IMR-90 (cell line): ENCODE data around the gene TNNI2. TPM values are rescaled to one million over a fixed set of nuclear protein-coding genes. Genes with fewer than 3 reads are reported as not detected.

Experiments
- ATAC-seq: fragments of 200-7000 bp; cut with Tn5 transposase; 2 replicates; pipeline ENCODE4 v1.9.1; 2020; ENCODE audit warnings: low read depth, mild to moderate bottlenecking, moderate library complexity
- BruUV-seq: library from RNA; stranded (reverse); fragments of 400-500 nt; replicated peaks from 2 replicates; lab custom pipeline; 2021; lab: Mats Ljungman, UMichigan
- CTCF ChIA-PET: fragments of 300-600 bp; formaldehyde crosslinking; extraction: SDS; loops from one replicate; lab custom pipeline; 2021; ENCODE audit warnings: antibody characterized with exemption; lab: Yijun Ruan, JAX
- POLR2A ChIA-PET: fragments of 300-600 bp; sonication (Branson Sonifier 250); formaldehyde crosslinking; loops from one replicate; lab custom pipeline; 2022; ENCODE audit warnings: antibody characterized with exemption; ENCODE audit not compliant: unreplicated experiment; lab: Charles Lee
- DNase-seq: peaks from one replicate; pipeline ENCODE4 v3.0.0; 2013
- H2AFZ ChIP-seq: replicated peaks from 2 replicates; pipeline ENCODE3; 2013; ENCODE audit warnings: low read length, mild to moderate bottlenecking; ENCODE audit not compliant: poor library complexity
- H2AK5ac ChIP-seq: 2 replicates; pipeline ENCODE4 v1.6.1; 2013; ENCODE audit warnings: low read depth, low read length, inconsistent platforms
- H2AK9ac ChIP-seq: replicated peaks from 2 replicates; pipeline ENCODE3; 2013; ENCODE audit warnings: mild to moderate bottlenecking, low read depth, low read length, moderate library complexity; ENCODE audit not compliant: poor library complexity
- H2BK120ac ChIP-seq: 2 replicates; pipeline ENCODE4 v1.6.1; 2013; ENCODE audit warnings: low read depth, low read length, inconsistent platforms
- H2BK15ac ChIP-seq: 3 replicates; pipeline ENCODE4 v1.6.1; 2013; ENCODE audit warnings: low read depth, low read length, inconsistent platforms
- H2BK20ac ChIP-seq: 2 replicates; pipeline ENCODE4 v1.6.1; 2013; ENCODE audit warnings: low read depth, mild to moderate bottlenecking, inconsistent platforms, low read length, moderate library complexity
- H2BK5ac ChIP-seq: 2 replicates; pipeline ENCODE4 v1.6.1; 2013; ENCODE audit warnings: mild to moderate bottlenecking, low read depth, low read length, inconsistent platforms; ENCODE audit not compliant: poor library complexity, severe bottlenecking
- H3K14ac ChIP-seq: replicated peaks from 2 replicates; pipeline ENCODE4 v1.6.1; 2013; ENCODE audit warnings: low read depth, low read length, inconsistent platforms
- H3K18ac ChIP-seq: 2 replicates; pipeline ENCODE4 v1.6.1; 2013; ENCODE audit warnings: low read depth, low read length, control low read depth
- H3K23ac ChIP-seq: 2 replicates; pipeline ENCODE4 v1.6.1; 2013; ENCODE audit warnings: low read depth, low read length, inconsistent platforms
- H3K27ac ChIP-seq: 2 replicates; pipeline ENCODE4 v1.5.1; 2013; ENCODE audit warnings: mild to moderate bottlenecking, control low read depth, low read length; ENCODE audit not compliant: insufficient read depth
- H3K27me3 ChIP-seq: 2 replicates; pipeline ENCODE4 v1.6.1; 2013; ENCODE audit warnings: low read length; ENCODE audit not compliant: control insufficient read depth, insufficient read depth
- H3K36me3 ChIP-seq: 2 replicates; pipeline ENCODE4 v1.6.1; 2013; ENCODE audit warnings: low read length, mixed read lengths; ENCODE audit not compliant: control insufficient read depth, insufficient read depth
- H3K4ac ChIP-seq: 2 replicates; pipeline ENCODE4 v1.6.1; 2013; ENCODE audit warnings: low read depth, low read length, inconsistent platforms
- H3K4me1 ChIP-seq: 2 replicates; pipeline ENCODE4 v1.6.1; 2013; ENCODE audit warnings: low read length, mixed read lengths; ENCODE audit not compliant: control insufficient read depth, insufficient read depth
- H3K4me2 ChIP-seq: 2 replicates; pipeline ENCODE4 v1.6.1; 2013; ENCODE audit warnings: low read depth, mild to moderate bottlenecking, control low read depth, low read length, moderate library complexity
- H3K4me3 ChIP-seq: 2 replicates; pipeline ENCODE4 v1.5.1; 2013; ENCODE audit warnings: low read depth, mild to moderate bottlenecking, control low read depth, low read length, moderate library complexity; ENCODE audit not compliant: insufficient read depth
- H3K56ac ChIP-seq: 2 replicates; pipeline ENCODE4 v1.6.1; 2013; ENCODE audit warnings: low read length, inconsistent platforms; ENCODE audit not compliant: insufficient read depth; ENCODE audit errors: extremely low read depth
- H3K79me1 ChIP-seq, 2 experiments: 2 replicates each; pipeline ENCODE4 v1.6.1; 2013; ENCODE audit warnings: low read length in 2 of 2, inconsistent platforms in 1 of 2, low read depth in 1 of 2
- H3K9ac ChIP-seq: 2 replicates; pipeline ENCODE4 v1.6.1; 2013; ENCODE audit warnings: low read depth, low read length, control low read depth
- H3K9me1 ChIP-seq: 2 replicates; pipeline ENCODE4 v1.6.1; 2013; ENCODE audit warnings: low read length, inconsistent platforms; ENCODE audit not compliant: insufficient read depth
- H3K9me3 ChIP-seq: 2 replicates; pipeline ENCODE4 v1.6.1; 2013; ENCODE audit warnings: low read length; ENCODE audit not compliant: control insufficient read depth, insufficient read depth
- H4K20me1 ChIP-seq: 2 replicates; pipeline ENCODE4 v1.6.1; 2013; ENCODE audit warnings: low read length, inconsistent platforms; ENCODE audit not compliant: insufficient read depth
- H4K5ac ChIP-seq: 2 replicates; pipeline ENCODE4 v1.6.1; 2013; ENCODE audit warnings: mild to moderate bottlenecking, low read depth, low read length, control low read depth
- H4K8ac ChIP-seq, 2 experiments: 2 replicates each; pipeline ENCODE4 v1.6.1; 2013; ENCODE audit warnings: low read depth in 2 of 2, low read length in 2 of 2, control low read depth in 1 of 2, inconsistent platforms in 1 of 2
- H4K91ac ChIP-seq: 2 replicates; pipeline ENCODE4 v1.6.1; 2013; ENCODE audit warnings: low read depth, low read length, inconsistent platforms; ENCODE audit not compliant: insufficient read depth
- MXI1 ChIP-seq: IDR thresholded peaks from 2 replicates; pipeline ENCODE4 v1.6.1; 2012; ENCODE audit warnings: low read depth, mild to moderate bottlenecking, low read length, moderate library complexity, borderline replicate concordance
- WGBS, 2 experiments: methylation state at CpG; one replicate each; pipeline versions ENCODE4 v1.1.5 to v1.1.7; 2013; ENCODE audit warnings: missing lambda C conversion rate in 2 of 2; ENCODE audit not compliant: insufficient read length in 1 of 2; ENCODE audit errors: extremely low coverage in 2 of 2; 5-methylcytosine and 5-hydroxymethylcytosine counted together
- dilution Hi-C: fragments of 300-500 bp; cut with HindIII; formaldehyde crosslinking; loops from one replicate; pipeline ENCODE4 v1.14.3; 2018; ENCODE audit warnings: low sequenced_read_pairs; ENCODE audit not compliant: unreplicated experiment
- in situ Hi-C: fragments of 300-500 bp; cut with MboI; formaldehyde crosslinking; loops from 3 replicates; pipeline ENCODE4 v1.14.3; 2019; ENCODE audit warnings: low sequenced_read_pairs, inconsistent platforms, mixed read lengths
- intact Hi-C: fragments of 100-400 bp; cut with micrococcal nuclease; formaldehyde crosslinking; loops from 2 replicates; pipeline ENCODE4 v1.10.0; 2022
- polyA plus RNA-seq, 3 experiments: library from polyadenylated mRNA; depleted of rRNA; stranded (reverse); fragments of >200 nt; gene quantifications; 2 replicates each; pipeline ENCODE4 v1.2.3, GENCODE V29; 2012; ENCODE audit warnings: low replicate concordance in 1 of 3
- total RNA-seq: library from RNA; depleted of rRNA; stranded (reverse); fragments of >200 nt; gene quantifications from 2 replicates; pipeline ENCODE4 v1.2.3, GENCODE V29; 2012
- TF ChIP-seq, protein P1 (sequence below): conservative IDR thresholded peaks from 2 replicates; pipeline ENCODE4 v1.5.1; 2012; ENCODE audit warnings: mild to moderate bottlenecking, low read depth, low read length, improper control_type of control experiment

Gene TNNI2
- total and polyA plus RNA-seq, 2 of the 4 experiments (the other 2 are of a cell fraction), result not detected

DNA sequence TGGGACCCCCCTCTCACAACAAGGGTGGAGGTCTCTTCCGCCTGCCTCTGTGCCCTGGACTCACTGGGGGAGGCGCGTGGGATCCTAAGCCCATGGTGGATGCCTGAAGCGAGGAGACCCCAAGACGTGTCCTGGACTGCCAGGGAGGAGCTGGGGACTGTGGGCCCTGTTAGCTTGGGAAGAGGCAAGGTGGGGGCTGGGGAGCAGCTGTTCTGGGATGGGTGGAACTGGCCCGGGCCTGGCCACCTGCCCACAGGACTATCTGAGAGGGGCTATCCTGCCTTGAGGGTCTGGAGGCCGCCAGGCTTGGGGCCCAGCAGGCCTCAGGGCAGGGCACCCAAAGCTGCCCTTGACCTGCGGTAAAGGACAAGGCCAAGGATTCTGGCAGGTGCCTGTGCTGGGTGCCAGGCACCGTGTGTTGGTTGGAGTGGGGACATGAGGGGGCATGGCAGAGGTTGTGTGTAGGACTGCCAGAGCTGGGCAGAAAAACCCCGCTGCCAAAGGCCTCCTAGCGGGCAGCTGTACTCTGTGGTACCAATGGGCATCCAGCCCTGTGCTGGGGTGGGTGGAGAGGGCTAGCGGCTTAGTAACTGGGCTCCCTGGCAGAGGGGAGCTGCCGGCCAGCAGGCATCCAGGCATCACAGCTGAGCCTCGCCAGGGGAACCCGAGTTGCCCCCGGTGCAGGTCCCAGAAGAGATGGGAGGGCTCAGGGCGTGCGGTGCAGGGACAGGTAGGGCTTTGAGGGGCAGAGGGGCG, 14.8 kb downstream of the TNNI2 start:
- H2BK15ac ChIP-seq, result no peak overlapping the region
- H3K18ac ChIP-seq, result no peak overlapping the region
- in situ Hi-C loops (no loop called here), dilution Hi-C loops (no loop called here), intact Hi-C loops (no loop called here)
- no peak overlapping the region for H3K14ac ChIP-seq
- H3K4ac ChIP-seq, result no peak overlapping the region
- no peak for ATAC-seq
- POLR2A ChIA-PET, result no interaction called here
- no peak overlapping the region for H2AFZ ChIP-seq
- no peak overlapping the region for H2AK9ac ChIP-seq
- BruUV-seq, result no TSS peak
- no peak overlapping the region for H3K27ac ChIP-seq
- CTCF ChIA-PET, result no interaction called here
- no peaks in the 10 kb centered on the region for H3K79me1 ChIP-seq
- H4K91ac ChIP-seq, result no peak overlapping the region
- H3K9ac ChIP-seq, result no peak overlapping the region
- H3K56ac ChIP-seq, result no peak overlapping the region
- no peak overlapping the region for H2BK120ac ChIP-seq
- WGBS, 2 experiments, result 60% methylated on average over 8 of the region's 19 CpGs; no CpG with 5 or more reads in 1 of the 2 experiments
- H3K23ac ChIP-seq, result no peak overlapping the region
- no peak overlapping the region for H2AK5ac ChIP-seq
- H3K4me3 ChIP-seq, result no peak overlapping the region
- no peaks in the 10 kb centered on the region for H4K20me1 ChIP-seq
- no peaks in the 10 kb centered on the region for H3K9me1 ChIP-seq
- H2BK20ac ChIP-seq, result no peak overlapping the region
- no peaks in the 10 kb centered on the region for H3K4me1 ChIP-seq
- H3K27me3 ChIP-seq, result peaks cover 37% of the 10 kb centered on the region
- no peak for DNase-seq
- no peak overlapping the region for H4K5ac ChIP-seq
- TF ChIP-seq MXI1, result no peak
- TF ChIP-seq, protein P1, sequence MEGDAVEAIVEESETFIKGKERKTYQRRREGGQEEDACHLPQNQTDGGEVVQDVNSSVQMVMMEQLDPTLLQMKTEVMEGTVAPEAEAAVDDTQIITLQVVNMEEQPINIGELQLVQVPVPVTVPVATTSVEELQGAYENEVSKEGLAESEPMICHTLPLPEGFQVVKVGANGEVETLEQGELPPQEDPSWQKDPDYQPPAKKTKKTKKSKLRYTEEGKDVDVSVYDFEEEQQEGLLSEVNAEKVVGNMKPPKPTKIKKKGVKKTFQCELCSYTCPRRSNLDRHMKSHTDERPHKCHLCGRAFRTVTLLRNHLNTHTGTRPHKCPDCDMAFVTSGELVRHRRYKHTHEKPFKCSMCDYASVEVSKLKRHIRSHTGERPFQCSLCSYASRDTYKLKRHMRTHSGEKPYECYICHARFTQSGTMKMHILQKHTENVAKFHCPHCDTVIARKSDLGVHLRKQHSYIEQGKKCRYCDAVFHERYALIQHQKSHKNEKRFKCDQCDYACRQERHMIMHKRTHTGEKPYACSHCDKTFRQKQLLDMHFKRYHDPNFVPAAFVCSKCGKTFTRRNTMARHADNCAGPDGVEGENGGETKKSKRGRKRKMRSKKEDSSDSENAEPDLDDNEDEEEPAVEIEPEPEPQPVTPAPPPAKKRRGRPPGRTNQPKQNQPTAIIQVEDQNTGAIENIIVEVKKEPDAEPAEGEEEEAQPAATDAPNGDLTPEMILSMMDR, result no peak
- no peak overlapping the region for H2BK5ac ChIP-seq
- no peaks in the 10 kb centered on the region for H3K36me3 ChIP-seq
- H3K4me2 ChIP-seq, result no peak overlapping the region
- H4K8ac ChIP-seq, result no peak overlapping the region
- no peaks in the 10 kb centered on the region for H3K9me3 ChIP-seq
